GM19239 (cell line): ENCODE data around the gene GPR87.

Experiments used
- DNase-seq: peaks from one replicate; pipeline ENCODE4 v3.0.0; 2011; ENCODE audit warnings: low spot score; ENCODE audit not compliant: insufficient read length
- FAIRE-seq: peaks from 2 replicates; lab custom pipeline; 2011; peaks lifted over from hg19 to GRCh38; lab: Jason Lieb, UNC

GPR87 gene, protein sequence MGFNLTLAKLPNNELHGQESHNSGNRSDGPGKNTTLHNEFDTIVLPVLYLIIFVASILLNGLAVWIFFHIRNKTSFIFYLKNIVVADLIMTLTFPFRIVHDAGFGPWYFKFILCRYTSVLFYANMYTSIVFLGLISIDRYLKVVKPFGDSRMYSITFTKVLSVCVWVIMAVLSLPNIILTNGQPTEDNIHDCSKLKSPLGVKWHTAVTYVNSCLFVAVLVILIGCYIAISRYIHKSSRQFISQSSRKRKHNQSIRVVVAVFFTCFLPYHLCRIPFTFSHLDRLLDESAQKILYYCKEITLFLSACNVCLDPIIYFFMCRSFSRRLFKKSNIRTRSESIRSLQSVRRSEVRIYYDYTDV

DNA sequence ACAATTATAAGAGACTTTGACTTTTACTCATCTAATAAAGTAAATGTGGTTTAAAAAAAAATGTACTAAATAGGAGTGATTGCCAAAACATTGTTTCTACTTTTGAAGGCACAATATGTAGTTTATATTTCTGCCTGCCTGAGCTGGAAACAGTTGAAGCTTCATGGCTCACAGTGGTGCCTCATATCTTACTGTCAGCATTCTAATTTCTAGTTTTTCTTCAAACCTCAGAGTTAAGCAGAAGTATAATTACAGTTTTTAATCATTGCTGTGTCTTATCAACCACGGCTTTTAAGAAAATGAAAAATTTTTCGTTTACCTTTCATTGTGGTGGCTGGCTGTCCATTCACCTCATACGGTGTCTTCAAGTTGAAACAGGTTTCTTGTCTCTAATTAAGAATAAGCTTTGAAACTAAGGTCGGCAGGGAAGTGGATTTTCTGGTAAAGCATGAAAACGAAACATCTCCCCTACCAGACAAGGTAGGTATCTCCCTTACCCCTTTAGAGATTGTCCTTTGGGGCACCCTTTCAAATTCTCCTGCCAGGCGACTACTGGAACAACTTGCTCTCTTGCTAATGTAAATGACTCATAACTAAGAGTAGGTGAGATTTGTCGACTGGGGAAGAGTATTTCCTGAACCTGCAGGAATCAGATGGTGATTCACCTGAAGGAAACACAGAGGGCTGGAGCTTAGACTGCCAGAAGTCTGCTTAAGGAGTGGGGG, at the start of gene GPR87:
TSS of gene GPR87 (minus strand) at position 554 of the 725 bp plus-strand sequence. CDS start 16,720 bp downstream, outside the sequence.
- peak; percentile 52 for FAIRE-seq

DNA sequence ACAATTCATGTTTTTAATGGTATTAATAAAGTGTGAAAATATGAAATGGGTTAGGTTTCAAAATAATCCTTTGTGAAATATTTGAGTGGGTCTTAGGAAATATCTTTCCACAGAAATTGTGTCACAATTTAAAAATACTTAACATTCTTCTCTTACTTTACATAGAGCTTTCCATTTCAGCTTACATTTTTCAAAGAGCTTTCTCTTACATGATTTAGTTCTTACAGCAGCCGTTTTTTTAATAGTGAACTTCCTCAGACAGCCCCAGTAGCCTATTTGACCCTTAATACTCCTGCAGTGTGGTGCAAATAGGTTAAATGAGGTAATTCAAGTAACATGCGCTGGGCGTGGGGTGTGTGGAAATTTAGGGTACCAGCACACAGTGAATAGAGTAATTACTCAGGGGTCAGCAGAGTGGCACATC, 46.1 kb upstream of the GPR87 start:
- DNase-seq (no peak), FAIRE-seq (no peak)

More for the DNA sequence above, at the start of gene GPR87:
- DNase-seq = no peak

DNA sequence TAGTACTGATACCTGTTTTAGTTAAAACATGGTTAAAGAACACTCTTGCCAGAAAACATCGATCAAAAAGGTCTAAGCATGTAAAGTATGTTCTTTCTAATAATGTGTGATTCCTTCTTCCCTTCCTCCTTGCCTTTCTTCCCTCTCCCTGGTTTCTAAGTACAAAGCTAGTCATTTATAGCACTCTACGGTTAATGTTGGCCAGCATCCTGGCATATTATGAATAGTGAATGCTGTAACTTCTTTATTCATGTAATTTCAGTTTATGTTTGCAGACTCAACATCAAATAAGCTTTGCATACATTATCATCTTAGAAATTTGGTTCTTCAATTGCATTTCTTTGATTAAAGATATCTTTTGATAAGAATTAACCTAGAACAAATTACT, 40.8 kb upstream of the GPR87 start:
- peak; percentile 8 for FAIRE-seq
- no peak for DNase-seq

DNA sequence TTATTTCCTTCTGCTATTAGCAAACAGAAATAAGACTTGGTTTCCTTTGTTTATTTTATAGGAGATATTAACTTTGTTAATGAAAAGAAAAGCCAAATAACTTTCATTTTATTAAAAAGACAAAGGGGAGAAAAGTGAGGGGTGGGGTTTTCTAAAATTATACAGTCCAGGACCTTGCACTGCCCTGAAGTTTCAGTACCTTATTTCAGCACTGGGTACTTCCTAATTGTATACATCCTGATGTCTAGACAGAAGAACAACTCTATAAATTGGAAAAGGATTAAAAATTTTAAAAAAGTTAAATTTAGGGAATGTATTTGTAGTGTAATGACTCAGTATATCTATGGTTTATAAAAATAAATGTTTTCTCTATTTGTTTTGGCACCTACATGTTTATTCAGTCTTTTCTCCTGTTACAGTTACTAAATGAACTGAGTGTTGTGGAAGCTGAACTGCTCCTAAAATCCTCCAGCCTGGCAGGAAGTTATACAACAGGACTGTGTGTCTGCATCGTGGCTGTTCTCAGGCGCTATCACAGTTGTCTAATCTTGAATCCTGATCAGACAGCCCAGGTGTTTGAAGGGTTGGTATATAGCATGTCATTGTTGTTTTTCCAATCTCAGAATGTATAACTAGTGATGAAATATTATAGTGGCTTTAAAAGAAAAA, 40.3 kb upstream of the GPR87 start:
- DNase-seq (no peak), FAIRE-seq (no peak)

DNA sequence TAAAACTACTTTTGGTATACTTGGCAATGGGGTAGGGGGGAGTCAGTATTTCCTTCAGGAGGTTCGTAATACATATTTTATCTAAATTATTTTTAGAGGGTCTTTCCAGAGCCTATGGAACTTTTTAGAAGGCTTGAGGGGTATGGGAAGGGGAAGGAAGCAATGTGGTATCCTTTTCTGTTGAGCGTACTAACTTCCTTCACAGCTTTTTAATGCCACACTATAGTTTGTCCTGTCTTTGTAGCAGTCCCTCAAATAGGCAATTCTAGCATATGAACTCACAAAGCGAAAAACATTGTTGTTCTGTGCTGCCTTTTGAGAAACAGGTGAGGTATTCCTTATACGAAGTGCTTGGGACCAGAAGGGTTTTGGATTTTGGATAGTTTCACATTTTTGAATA, 35.0 kb upstream of the GPR87 start:
- FAIRE-seq = no peak

DNA sequence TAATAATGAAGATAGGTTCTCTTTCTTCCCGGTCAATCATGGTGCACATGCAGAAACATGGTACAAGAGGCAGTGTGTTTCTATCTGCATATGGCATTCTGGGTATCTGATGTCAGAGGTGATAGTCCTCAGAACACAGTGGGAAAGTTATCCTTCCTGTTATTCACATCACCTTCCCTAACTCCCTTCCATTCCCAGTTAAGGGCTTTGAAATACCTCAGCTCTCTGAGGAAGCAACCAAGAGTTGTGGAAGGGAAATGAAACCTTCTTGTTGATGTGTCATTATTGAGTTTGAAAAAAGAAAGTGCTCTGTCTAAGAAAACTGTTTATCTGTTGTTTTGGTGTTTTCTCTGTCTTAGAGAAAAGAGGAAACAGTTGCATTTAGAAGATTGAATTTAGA, 34.6 kb upstream of the GPR87 start:
- FAIRE-seq = peak; percentile 86
- peak; percentile 15 for DNase-seq

More for the DNA sequence above, 35.0 kb upstream of the GPR87 start:
- DNase-seq = no peak

DNA sequence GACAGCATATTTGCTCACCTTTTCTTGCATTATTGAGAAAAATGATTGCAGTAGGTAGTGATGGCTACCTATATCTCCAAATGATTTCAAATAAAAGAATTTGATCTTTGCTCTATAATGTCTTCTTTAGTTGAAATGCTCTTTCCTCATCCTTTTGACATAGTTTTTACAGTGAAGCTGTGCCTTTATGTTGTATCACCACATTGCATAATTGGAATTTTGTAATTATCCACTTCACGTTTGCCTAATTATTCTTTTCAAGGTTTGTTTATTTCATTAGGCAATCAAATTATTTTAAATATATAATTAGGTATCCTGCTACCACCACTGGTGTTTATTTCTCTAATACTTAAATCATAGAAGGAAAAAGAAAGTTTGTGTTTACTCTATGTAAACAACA, 34.0 kb upstream of the GPR87 start:
- FAIRE-seq = no peak
- DNase-seq = no peak

DNA sequence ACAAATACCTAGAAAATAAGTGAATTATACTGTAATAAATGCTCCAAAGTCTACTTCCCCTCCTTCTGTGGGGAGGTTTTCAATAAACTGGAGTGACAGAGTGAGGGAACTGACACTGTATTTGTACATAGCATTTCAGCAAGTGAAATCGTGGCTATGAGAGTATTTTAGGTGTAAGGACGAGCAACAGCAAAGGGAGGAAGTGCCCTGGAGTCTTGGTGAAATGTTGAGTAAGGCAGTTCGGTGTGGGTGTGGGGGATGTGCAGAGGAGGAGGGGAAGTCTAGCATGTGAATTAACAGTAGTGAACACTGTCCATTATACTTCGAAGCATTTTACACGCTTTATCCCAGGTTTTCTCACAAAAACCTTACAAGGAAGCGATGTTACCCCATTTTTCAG, 30.8 kb upstream of the GPR87 start:
- FAIRE-seq = no peak

DNA sequence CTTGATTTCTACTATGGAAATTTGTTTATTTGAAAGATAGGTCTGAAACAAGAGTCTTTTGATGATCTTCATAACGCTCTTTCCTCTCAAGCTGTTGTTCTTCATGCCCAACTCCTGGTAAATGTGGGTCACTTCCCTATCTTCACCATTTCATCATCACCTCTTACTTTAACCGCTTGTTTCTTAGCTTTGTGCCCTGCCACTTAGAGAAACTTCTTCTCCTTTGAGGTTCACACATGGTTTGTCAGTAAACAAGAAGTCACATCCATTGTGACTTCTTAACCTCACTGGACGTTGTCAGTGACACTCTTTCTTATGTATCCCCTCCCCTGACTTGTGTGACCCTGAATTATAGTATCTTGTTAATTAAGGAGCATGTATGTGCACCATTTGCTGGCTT, 29.7 kb upstream of the GPR87 start:
- FAIRE-seq (no peak), DNase-seq (no peak)

More for the DNA sequence above, 30.8 kb upstream of the GPR87 start:
- DNase-seq = no peak

DNA sequence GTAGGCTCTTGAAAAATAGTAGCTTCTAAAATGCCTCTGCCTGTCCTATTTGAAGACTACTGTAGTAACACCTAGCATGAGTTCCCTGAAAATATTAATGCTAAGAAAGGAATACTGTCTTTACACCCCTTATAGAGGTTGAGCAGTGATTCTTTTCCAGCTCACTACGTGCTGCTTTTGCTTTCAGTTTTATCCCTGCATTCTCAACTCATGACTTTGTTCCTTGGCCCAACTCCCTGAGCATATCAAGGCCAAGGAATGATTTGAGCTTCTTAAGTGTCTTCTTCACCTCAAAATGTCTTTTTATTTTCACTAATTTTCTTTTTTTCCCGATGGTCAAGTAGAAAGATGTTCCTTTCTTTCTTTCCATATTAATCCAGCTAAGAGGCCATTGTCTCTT, 29.2 kb upstream of the GPR87 start:
- DNase-seq (no peak), FAIRE-seq (no peak)

DNA sequence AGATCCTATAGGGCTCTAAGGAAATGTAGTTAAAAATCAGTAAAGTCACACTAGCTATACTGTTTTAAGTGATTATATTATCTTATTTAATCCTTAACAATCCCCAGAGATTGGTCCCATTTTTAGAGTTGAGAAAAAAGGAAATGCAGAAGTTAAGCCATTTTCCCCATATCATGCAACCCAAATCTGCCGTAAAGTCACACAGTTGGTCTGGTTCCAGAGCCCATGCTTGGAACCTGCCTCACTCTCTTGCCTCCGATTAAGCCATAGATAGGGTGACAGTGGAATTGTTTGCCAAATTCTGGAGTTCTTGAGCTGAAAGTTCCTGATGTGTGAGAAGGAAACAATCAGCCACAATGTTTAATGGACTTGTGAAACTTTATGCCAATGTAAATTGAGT, 15.1 kb upstream of the GPR87 start:
- FAIRE-seq (no peak), DNase-seq (no peak)

DNA sequence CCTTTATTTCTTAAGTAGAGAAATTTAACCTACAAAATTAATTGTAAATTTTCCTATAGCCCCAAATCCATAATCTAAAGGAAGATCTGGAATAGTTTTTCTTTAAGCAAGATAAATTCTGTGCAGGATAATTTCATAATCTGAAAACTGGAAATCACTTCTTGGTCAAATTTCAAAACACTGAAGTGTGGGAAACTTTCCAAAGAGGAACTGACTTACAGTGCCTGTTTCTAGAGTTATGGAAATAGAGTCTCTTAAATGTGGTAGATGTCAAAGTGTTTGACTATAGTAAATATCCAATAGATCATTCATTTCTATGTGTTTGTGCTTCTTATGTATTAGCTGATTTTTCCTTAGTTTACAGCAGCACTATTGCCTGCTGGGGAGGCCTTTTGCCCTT, 14.3 kb upstream of the GPR87 start:
- DNase-seq = no peak
- no peak for FAIRE-seq

DNA sequence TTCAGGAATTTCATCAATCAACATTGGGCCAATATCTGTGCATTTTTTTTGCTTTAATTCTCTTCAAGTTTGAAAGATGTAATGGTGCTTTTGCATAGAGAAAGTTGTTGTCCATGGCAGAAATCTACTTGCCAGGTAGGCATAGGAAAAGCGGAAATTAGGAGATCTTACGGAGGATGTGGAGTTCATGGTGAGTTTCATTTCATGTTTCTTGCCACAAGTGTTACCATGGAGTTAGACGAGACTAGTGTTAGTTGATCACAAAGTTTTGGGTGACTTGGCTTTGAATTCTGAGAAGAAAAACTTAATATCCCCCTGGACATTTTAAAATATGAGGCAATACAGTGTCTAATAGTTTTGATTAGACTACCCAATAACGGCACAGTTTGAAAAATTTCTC, 13.8 kb upstream of the GPR87 start:
- FAIRE-seq = no peak
- DNase-seq = no peak

DNA sequence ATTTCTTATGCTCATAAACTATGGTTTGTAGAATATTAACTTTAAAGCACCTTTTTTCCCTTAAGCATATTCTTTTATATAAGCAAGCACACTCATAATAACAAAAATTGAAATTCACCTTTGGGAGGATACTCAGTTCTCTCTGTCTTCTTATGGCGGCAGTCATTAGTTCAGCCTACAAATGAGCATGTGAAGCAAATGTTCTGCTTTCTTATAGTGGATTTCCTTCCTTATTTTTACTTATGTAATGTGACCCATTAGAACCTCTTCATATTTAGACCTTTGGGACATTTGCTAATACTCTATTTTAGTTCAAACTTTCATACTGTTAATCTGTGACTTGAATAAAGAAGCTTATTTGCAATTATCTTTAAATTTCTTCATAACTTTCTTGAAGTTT, 12.7 kb upstream of the GPR87 start, which contains the start of gene P2RY13:
TSS of gene P2RY13 (minus strand) at position 187 of the 400 bp plus-strand sequence. CDS start at position 166, 21 bp downstream.
- no peak for DNase-seq
- FAIRE-seq = no peak

DNA sequence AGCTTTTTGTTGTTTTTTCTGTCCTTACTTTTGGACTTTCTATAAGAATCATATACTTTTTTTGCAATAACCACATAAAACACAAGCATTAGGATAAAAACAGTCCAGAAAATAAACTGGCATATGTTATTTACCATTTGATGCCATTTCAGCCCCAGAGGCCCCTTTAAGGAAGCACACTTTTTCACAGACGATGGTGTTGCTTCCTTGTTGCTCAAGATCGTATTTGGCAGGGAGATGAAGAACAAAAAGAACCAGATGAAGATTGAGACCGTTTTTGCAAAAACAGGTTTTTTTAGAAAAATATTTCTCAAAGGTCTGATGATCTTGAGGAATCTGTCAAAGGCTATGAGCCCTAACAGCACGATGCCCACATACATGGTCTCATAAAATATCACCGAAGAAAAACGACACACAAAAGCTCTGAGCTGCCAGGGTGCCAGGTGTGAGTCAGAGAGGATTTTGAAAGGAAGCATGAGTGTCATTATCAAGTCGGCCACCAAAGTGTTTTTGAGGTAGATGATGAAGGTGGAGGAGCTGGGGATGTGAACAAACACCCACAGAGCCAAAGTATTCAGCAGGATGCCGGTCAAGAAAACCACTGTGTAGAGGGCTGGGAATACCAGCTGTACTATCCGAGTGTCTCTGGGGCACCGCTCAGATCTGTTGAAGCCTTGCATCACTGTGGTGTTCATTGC, 11.8 kb upstream of the GPR87 start:
- no peak for FAIRE-seq
- DNase-seq = no peak

DNA sequence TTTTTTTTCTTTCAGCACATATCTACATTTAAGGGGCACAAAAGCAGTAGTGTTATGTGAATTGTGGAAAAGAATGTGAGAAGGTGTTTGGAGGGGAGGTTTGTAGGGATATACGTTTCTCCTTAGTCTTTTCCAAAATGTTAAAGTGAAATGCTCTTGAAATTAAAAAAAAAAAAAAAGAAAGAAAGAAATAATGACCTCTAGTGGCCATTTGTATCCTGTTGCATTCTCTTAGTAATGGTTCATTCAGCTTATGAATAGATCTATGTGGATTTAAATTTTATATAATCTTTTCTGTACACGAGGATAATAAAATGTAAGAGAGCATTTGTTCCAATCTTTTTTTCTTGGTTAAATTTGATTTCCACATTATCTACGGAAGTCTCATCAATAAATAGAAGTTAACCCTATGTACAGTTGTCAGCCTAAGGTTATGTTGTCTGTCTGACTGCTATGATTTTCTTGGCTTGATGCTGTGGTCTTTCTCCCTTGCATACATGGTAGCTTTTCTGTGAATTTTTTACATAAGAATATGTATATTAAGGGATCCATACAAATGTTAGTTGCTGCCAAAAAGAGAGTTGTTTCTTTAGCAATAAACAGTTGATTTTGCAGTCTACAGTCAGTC, 11.1 kb upstream of the GPR87 start:
- FAIRE-seq = peak; percentile 26
- no peak for DNase-seq

DNA sequence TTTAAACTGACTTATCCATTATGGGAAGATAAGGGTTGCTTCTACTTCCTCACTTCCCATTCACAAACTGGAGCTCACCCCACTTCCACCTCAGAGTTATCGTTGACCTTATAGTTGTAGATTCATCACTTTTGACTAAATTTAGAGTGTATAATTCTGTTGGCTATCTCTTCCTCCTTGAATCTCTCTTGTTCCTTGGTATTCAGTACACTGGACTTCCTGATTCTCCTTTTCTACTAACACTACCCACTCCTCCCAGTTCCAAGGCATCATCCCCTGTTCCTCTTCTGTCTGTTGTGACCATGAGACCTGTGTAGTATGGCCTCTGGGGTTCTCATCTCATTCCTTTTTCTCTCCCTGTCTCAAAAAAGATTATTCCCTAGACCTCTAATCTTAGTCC, 5.9 kb upstream of the GPR87 start:
- FAIRE-seq (no peak), DNase-seq (no peak)

DNA sequence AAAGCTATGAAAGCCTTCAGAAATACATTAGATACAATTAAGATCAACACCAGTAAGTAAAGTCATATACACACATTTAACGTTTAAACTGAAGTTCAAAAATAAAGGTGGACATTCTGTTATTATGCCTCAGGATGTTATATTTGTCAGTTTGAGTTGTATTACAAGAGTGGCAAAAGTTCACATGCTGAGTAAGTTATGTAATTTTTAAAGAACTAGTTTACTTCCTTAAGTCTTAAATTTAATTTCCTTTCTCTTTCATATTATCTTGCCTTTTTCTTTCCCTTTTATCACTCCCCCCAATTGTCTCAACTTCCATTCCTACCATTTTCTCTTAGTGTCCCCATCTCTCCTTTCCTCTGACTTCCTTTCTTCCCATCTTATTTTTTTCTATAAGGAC, 4.9 kb upstream of the GPR87 start:
- DNase-seq (no peak), FAIRE-seq (no peak)

DNA sequence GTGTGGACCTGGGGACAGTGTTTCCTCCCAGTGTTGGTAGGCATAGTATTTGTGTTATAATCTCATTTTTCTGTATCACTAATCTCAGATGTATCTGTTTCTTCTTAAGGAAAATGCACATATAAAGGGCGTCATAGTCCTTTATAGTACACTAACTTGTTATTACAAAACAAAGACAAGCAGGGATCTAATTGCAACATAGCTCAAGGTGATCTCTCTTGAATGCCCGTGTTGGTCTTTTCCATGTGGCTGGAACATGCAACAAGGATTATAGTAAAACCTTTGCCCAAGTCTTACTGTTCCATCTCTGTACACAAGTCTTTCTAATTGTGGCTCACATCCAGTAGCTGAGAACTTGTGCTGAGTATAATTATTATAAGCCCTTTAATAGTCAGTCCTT, 3.5 kb upstream of the GPR87 start:
- DNase-seq (no peak), FAIRE-seq (no peak)

DNA sequence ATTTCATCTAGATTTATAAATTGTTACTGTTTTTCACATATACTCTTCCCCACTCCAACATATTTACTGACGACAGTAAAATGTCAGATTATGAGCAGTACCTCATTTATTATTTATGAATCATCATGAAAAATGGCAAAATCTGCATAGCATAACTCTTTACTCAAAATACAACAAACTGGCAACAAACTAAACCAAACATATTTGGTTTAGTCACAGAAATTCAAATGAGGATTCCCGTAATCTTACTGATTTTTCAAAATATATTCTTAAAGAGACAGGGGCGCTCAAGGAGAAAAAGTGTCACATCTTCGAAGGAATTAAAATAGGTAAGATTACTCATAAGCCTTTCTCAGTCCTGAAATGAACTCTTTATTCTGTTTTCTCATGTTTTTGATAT, 3.0 kb upstream of the GPR87 start:
- DNase-seq (no peak), FAIRE-seq (no peak)
